OCI-M1 (cell line): ENCODE results near the gene ACACA.
A peak's percentile ranks its signal among the peaks of the same experiment; 100 is the strongest.
"Not testable (repeated sequence)": the region's sequence is repeated elsewhere in the genome, so short reads cannot be mapped to it uniquely, and the experiment has no call there.

Experiments used
- DNase-seq: peaks from one replicate; lab custom pipeline; 2025; lab: John Stamatoyannopoulos, UW

ACACA gene

GRCh38 chr17:37098152-37098551 lies 308.5 kb downstream of the ACACA start:
- DNase-seq: no peak

- no peak for DNase-seq
Measured at GRCh38 chr17:37097154-37097553, 309.5 kb downstream of the ACACA start.

DNA sequence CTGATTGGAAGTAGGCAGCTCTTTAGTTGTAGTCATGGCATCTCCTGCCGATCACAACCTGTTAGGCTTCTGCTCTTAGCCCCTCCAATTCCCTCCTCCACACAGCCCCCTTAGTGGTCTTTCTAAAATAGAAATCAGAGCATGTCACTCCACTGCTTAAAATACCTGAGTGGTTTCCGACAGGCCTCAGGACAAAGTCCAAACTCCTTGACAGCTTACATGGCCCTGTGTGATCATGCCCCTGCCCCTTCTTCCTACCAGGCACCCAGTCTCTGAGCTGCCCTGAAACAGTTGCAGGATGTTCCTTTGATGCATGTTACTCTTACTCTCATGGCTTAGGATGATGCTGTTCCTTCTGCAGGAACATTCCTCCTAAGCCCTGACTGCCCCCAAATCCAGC lies 310.6 kb downstream of the ACACA start:
- DNase-seq: no peak

DNA sequence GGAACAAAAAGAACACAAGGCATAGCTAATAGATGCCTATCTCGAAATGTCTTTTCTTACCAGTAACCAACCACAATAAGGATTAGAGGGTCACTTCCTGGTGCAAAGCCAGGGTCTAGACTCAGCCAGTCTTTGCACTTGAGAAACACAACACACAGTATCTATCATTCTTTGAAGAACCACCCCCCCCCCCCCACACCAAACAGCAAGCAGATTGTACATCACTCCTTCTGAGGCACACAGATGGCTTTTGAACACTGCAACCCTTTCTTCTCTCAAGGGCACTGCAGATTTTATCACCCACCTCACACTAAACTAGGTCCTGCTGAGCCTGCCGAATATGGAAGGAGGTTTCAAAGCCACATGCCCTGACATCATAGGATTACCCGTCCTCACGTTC lies 312.2 kb downstream of the ACACA start:
- DNase-seq: no peak

DNA sequence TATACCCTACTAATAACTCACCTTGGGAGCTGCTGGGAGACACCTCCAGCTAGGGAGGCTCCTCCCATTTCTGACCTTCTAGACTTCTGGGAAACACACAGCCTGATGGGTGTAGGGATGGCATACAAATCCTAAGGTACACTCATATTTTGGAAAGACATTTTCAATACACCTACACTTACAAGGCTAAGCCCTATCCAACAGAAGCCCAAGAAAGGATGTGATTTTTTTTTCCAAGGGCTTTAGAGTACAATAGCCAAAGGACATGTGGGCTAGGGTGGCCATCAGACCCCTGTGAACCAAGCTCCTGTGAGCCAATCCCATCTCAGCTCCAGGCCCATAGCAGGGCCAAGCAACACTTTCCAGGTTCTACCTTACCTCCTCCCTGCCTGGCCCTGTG lies 313.9 kb downstream of the ACACA start:
- DNase-seq: no peak

DNA sequence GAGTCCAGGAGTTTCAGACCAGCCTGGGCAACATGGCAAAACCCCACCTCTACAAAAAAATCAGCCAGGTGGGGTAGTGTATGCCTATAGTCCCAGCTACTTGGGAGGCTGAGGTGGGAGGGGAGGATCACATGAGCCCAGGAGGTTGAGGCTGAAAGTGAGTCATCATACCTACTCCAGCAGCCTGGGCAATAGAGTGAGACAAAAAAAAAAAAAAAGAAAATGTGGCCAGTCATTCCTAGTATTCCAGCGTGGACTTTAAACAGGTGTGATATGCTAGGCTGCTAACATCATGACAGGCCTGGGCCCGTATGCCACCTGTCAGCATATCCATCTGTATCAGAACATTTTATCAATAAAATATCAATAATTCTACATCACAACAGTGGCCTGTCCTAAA lies 314.6 kb downstream of the ACACA start:
- DNase-seq: no peak

- DNase-seq: no peak
Measured at GRCh38 chr17:37090941-37091340, 315.7 kb downstream of the ACACA start.

- no peak for DNase-seq
Measured at GRCh38 chr17:37089956-37090355, 316.7 kb downstream of the ACACA start.

DNA sequence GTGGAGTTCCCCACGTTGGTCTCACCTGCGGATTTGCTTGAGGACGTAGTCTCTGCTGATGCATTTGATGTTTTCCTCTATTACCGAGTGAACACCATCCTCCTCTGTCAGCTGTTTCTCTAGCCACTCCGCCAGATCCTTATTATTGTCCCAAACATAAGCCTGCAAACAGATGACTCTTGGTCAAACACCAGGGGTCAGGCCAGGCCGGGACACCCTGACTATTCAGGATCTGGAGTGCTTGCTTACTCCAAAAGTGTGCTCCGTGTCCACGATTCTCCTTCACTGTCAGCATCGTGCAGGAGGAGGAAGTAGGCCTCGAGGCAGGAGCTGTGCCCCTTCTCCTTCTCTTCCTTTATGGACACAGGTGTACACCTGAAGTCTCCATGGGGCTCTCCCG lies 317.7 kb downstream of the ACACA start:
- DNase-seq: no peak

DNA sequence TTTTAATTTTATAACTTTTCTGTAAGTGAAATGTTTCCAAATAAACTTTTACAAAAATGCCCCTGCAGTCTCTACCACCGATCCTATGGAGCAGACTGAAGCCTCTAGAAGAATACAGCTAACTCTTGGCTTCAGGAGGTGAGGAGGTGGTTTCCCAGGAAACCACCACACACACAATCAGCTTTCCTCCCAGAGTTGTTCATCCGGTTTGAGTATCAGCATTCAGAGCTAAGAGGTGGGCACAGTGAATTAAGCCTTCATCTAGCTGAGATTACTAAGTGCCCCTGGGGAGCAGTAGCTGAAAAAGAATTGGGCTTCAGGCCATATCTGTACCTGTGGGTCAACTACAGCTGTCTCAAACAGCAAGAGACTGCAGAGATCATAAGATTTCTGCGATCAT lies 318.2 kb downstream of the ACACA start:
- DNase-seq: no peak

- no peak for DNase-seq
Measured at GRCh38 chr17:37087683-37088082, 319.0 kb downstream of the ACACA start.

GRCh38 chr17:37086948-37087347 lies 319.7 kb downstream of the ACACA start:
- DNase-seq: no peak

DNA sequence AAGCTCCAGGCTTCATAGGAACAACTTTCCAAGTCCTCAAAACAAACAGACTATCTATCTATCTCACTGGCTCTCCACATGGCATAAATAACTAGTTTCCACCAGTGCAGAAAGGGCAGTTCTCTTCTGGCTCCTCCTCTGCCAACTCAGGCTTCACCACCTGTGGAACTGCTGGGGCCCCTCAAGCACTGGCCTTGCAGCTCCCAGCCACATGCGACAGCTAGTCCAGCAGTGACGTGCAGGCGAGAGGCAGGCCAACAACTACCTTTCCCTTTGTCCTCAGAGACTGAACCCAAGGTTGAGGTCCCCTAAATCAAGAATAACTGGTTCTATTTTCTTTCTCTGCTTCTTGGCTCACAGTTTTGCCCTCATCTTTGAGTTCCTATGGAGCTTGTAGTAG lies 320.3 kb downstream of the ACACA start:
- no peak for DNase-seq

DNA sequence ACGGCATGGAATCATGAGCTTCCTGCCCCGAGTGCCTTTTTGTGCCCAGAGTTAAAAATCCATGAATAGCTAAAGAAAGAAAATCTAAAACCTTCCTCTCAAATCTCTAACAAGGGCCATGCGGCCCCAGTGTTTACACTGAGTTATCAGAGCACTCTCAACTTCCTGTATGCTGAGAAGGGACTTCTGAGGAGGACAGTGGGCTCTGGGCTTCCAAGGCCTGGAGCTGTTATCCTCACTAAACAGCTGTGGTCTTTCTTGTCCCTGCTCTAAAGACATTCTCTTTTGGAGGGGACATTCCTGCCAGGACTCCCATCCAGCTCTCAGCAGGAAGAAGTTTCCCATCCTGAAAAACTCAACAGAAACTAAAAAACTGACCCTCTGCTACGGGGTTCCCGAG lies 322.3 kb downstream of the ACACA start:
- DNase-seq: no peak

GRCh38 chr17:37083456-37083855 lies 323.2 kb downstream of the ACACA start:
- DNase-seq: no peak

DNA sequence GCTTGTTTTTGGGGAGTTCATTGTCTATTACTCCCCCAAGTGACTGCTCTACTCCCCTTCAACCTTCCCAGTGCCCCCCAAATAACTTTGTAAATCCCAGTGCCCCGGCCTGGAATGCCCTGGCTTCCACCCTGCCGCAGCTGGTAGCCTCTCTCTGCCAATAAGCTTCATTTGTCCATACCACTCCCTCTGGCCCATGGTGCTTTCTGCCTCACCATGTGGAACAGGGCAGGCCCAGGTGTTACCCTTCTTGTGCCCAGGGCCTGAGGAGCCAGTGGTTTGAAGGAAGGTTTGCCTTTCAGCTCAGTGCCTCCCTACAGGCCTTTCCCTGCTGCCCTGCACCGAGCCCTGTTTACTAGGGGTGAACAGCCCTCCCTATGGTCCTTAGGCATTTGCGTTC lies 323.7 kb downstream of the ACACA start:
- DNase-seq: no peak

- DNase-seq: no peak
Measured at GRCh38 chr17:37082311-37082860, 324.2 kb downstream of the ACACA start.

GRCh38 chr17:37081287-37081686 lies 325.3 kb downstream of the ACACA start:
- peak; percentile 25 for DNase-seq

GRCh38 chr17:37079735-37080134 lies 326.9 kb downstream of the ACACA start:
- no peak for DNase-seq

DNA sequence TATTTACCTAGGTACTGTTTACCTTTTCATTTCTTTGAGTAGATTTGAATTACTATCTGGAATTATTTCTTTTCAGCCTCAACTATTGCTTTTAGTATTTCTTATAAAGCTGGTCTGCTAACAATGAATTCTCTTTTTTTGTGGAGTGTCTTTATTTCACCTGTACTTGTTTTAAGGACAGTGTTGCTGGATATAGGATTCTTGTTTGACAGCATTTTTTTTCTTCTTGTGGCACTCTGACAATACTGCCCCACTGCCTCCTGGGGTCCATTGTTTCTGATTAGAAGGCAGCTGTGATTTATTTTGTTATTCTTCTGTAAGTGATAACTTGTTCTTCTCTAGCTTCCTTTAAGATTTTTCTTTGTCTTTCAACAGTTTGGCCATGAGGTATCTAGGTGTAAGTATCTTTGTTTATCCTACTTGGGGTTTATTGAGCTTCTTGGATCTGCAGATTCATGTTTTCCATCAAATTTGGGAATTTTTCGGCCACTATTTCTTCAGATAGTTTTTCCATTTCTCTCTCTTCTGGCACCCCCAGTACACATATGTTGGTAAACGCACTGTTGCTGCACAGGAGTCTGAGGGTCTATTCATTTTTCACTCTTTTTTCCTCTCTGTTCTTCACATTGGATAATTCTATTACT lies 327.4 kb downstream of the ACACA start:
- DNase-seq: no peak

DNA sequence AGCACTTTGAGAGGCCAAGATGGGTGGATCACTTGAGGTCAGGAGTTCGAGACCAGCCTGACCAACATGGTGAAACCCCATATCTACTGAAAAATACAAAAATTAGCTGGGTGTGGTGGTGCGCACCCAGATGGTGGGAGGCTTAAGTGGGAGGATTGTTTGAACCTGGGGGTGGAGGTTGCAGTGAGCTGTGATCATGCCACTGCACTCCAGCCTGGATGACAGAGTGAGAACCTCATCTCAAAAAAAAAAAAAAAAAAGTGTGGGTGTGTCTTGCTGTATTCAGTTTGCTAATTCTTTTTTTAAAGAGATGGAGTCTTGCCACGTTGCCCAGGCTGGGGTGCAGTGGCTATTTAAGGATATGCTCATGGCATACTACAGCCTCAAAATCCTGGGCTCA lies 333.2 kb downstream of the ACACA start:
- DNase-seq: not testable (repeated sequence)

GRCh38 chr17:37069087-37069486 lies 337.5 kb downstream of the ACACA start:
- DNase-seq: no peak

DNA sequence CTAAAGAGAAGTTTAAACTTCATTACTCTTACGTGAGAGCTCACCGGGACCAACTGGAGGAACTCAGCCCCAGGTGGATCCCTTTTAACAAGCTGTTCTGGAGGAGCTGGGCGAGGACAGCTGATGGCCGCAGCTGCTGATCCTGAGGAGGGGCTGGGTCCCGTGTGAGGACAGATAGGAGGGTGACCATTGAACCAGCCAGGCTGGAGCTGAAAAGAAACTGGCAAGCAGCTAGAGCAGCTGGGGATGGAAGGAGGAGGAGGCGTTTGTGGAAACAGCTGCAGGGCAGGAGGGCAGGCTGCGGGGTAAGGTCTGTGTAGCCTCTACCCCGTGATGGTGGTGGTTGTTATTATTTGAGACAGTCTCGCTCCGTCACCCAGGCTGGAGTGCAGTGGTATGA lies 338.4 kb downstream of the ACACA start:
- DNase-seq: no peak

- DNase-seq: peak; percentile 57
Measured at GRCh38 chr17:37067555-37068111, 339.0 kb downstream of the ACACA start.
